Endothelial cell of umbilical vein (primary cell): ENCODE data around the gene GPR183. TPM values are rescaled to one million over a fixed set of nuclear protein-coding genes. Genes with fewer than 3 reads are reported as not detected.

Experiments used
- BruUV-seq: library from RNA; stranded (reverse); fragments of 400-500 nt; replicated peaks from 2 replicates; lab custom pipeline; 2021; lab: Mats Ljungman, UMichigan
- CTCF ChIA-PET: fragments of 300-600, 350-600 bp; sonication (Branson Sonifier 250); formaldehyde crosslinking; loops from one replicate; lab custom pipeline; 2021; ENCODE audit warnings: antibody characterized with exemption, inconsistent platforms; lab: Charles Lee
- POLR2A ChIA-PET: fragments of 300-600, 350-600 bp; sonication (Branson Sonifier 250); formaldehyde crosslinking; loops from one replicate; lab custom pipeline; 2021; ENCODE audit warnings: antibody characterized with exemption, inconsistent platforms; lab: Charles Lee
- DNase-seq: peaks from one replicate; pipeline ENCODE4 v3.0.0-alpha.2; 2011; ENCODE audit warnings: low read depth, low spot score
- FAIRE-seq: peaks from 2 replicates; lab custom pipeline; 2011; peaks lifted over from hg19 to GRCh38; lab: Jason Lieb, UNC
- H2AFZ ChIP-seq: 2 replicates; pipeline ENCODE4 v1.6.0; 2012; ENCODE audit warnings: low read depth, low read length, control low read depth, inconsistent platforms
- H3K27ac ChIP-seq: 2 replicates; pipeline ENCODE4 v1.5.1; 2011; ENCODE audit warnings: low read depth, mild to moderate bottlenecking, control low read depth, low read length, moderate library complexity; ENCODE audit not compliant: insufficient read depth
- H3K27me3 ChIP-seq, 2 experiments: 2 replicates each; pipeline versions ENCODE4 v1.6.0 to v1.6.1; 2011; ENCODE audit warnings: low read length in 2 of 2, mixed read lengths in 1 of 2; ENCODE audit not compliant: control insufficient read depth in 2 of 2, insufficient read depth in 2 of 2
- H3K36me3 ChIP-seq, 2 experiments: 2 replicates in 1 of 2; 3 replicates in 1 of 2; pipeline ENCODE4 v1.5.1; 2011; ENCODE audit warnings: low read length in 2 of 2, mild to moderate bottlenecking in 1 of 2, moderate library complexity in 1 of 2; ENCODE audit not compliant: control insufficient read depth in 2 of 2, insufficient read depth in 2 of 2; ENCODE audit errors: extremely low read depth in 1 of 2
- H3K4me1 ChIP-seq: 3 replicates; pipeline ENCODE4 v1.5.1; 2011; ENCODE audit warnings: mild to moderate bottlenecking, low read length; ENCODE audit not compliant: control insufficient read depth, insufficient read depth; ENCODE audit errors: extremely low read depth
- H3K4me2 ChIP-seq: 2 replicates; pipeline ENCODE4 v1.6.1; 2011; ENCODE audit warnings: low read length, control low read depth, mixed read lengths; ENCODE audit not compliant: insufficient read depth
- H3K4me3 ChIP-seq, 3 experiments: fragments of 200-600 bp in 1 of 3; sonication (generic), shearing (Covaris generic) in 1 of 3; replicated peaks in 1 of 3; 2 replicates each; pipeline ENCODE4 v1.5.1; 2011 to 2016; ENCODE audit warnings: control low read depth in 3 of 3, low read length in 3 of 3, mild to moderate bottlenecking in 2 of 3, inconsistent platforms in 1 of 3, low read depth in 1 of 3, moderate library complexity in 1 of 3; ENCODE audit not compliant: insufficient read depth in 1 of 3
- H3K79me2 ChIP-seq: 2 replicates; pipeline ENCODE4 v1.6.0; 2012; ENCODE audit warnings: low read length, inconsistent platforms; ENCODE audit not compliant: control insufficient read depth, insufficient read depth
- H3K9ac ChIP-seq: replicated peaks from 2 replicates; pipeline ENCODE3; 2011; ENCODE audit warnings: low read length, control low read depth; ENCODE audit not compliant: insufficient read depth; ENCODE audit errors: extremely low read depth
- H3K9me1 ChIP-seq: replicated peaks from 3 replicates; pipeline ENCODE4 v1.6.0; 2011; ENCODE audit warnings: mild to moderate bottlenecking, low read length; ENCODE audit not compliant: control insufficient read depth, insufficient read depth; ENCODE audit errors: extremely low read depth
- H3K9me3 ChIP-seq: replicated peaks from 2 replicates; pipeline ENCODE4 v1.5.1; 2012; ENCODE audit warnings: low read length, inconsistent platforms; ENCODE audit not compliant: control insufficient read depth, insufficient read depth
- H4K20me1 ChIP-seq: replicated peaks from 2 replicates; pipeline ENCODE3; 2011; ENCODE audit warnings: mild to moderate bottlenecking, low read length; ENCODE audit not compliant: control insufficient read depth, insufficient read depth; ENCODE audit errors: extremely low read depth
- CTCF ChIP-seq, 2 donors: IDR thresholded peaks; 1 replicate in 1 of 2; 2 replicates in 1 of 2; pipeline ENCODE4 v1.5.1; 2011; ENCODE audit warnings: low read length in 2 of 2, mild to moderate bottlenecking in 2 of 2, moderate library complexity in 2 of 2, control low read depth in 1 of 2, inconsistent platforms in 1 of 2, low read depth in 1 of 2; ENCODE audit not compliant: insufficient read depth in 1 of 2; ENCODE audit errors: extremely low read depth in 1 of 2
- EZH2 ChIP-seq: IDR thresholded peaks from 2 replicates; pipeline ENCODE4 v1.6.1; 2012; ENCODE audit warnings: borderline replicate concordance, low read depth, mild to moderate bottlenecking, moderate library complexity, low read length, inconsistent platforms; ENCODE audit not compliant: severe bottlenecking
- FOS ChIP-seq: IDR thresholded peaks from 2 replicates; pipeline ENCODE4 v1.6.1; 2011; ENCODE audit warnings: mild to moderate bottlenecking, low read length, moderate library complexity, borderline replicate concordance; ENCODE audit not compliant: insufficient read depth
- GATA2 ChIP-seq: IDR thresholded peaks from 2 replicates; pipeline ENCODE4 v1.7.0; 2011; ENCODE audit warnings: low read depth, mild to moderate bottlenecking, moderate library complexity, mixed read lengths, low read length; ENCODE audit not compliant: insufficient read length, insufficient read depth
- JUN ChIP-seq: IDR thresholded peaks from 2 replicates; pipeline ENCODE4 v1.6.1; 2011; ENCODE audit warnings: borderline replicate concordance, low read depth; ENCODE audit not compliant: insufficient read length, insufficient read depth
- MYC ChIP-seq: IDR thresholded peaks from one replicate; pipeline ENCODE4 v1.6.1; 2011; ENCODE audit warnings: mild to moderate bottlenecking, low read depth, low read length
- POLR2A ChIP-seq: IDR thresholded peaks from 2 replicates; pipeline ENCODE4 v1.6.1; 2012; ENCODE audit warnings: low read depth, mild to moderate bottlenecking, control low read depth, low read length
- POLR2AphosphoS5 ChIP-seq: IDR thresholded peaks from 2 replicates; pipeline ENCODE4 v1.6.1; 2012; ENCODE audit warnings: low read depth, mild to moderate bottlenecking, control low read depth, low read length, moderate library complexity; ENCODE audit not compliant: insufficient read depth
- dilution Hi-C: fragments of 300-500 bp; cut with MboI; formaldehyde crosslinking; loops from one replicate; pipeline ENCODE4 v1.15.0; 2019; ENCODE audit warnings: low sequenced_read_pairs; ENCODE audit not compliant: extremely low pct_ligation_motif_present
- intact Hi-C: fragments of 100-400 bp; cut with micrococcal nuclease; formaldehyde crosslinking; loops from one replicate; pipeline ENCODE4 v1.10.0; 2022
- polyA plus RNA-seq, 4 experiments: library from polyadenylated mRNA; depleted of rRNA in 3 of 4; stranded (reverse) in 3 of 4; unstranded in 1 of 4; fragments of >200 nt; gene quantifications; 2 replicates each; pipeline versions ENCODE4 v1.2.1 to v1.2.3, GENCODE V29; 2011 to 2012; ENCODE audit warnings: missing spikeins in 1 of 4
- total RNA-seq: library from RNA; stranded (reverse); gene quantifications from 2 replicates; pipeline ENCODE4 v1.2.3, GENCODE V29; 2021
- TF ChIP-seq, protein P1 (sequence below): IDR thresholded peaks from 2 replicates; pipeline ENCODE4 v1.6.1; 2011; ENCODE audit not compliant: insufficient read depth, insufficient read length

The GPR183 gene
- total and polyA plus RNA-seq, 2 donors (not counting 3 experiments of a cell fraction or from before 2014, with no cell fraction given): 0.23 TPM; not detected in 1

DNA sequence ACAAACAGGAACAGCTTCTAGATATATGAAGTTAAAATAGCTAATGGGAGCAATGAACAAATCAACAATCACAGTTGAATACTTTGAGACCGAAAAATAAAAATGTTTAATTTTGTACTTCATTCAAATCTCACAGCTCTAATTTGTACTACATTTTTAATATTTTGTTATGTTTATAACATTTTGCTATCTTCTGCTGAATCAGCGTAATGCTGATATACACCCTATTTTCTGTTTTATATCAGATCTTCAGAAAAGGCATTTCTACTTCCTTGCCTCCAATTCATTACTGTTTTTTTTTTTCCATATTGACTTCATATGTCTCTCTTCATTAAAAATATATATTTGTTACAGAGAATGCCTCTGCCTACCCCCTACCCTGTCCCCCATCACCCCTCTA lies 27.9 kb upstream of the GPR183 start:
- POLR2A ChIA-PET: no interaction called here

GRCh38 chr13:99334221-99334620 lies 27.0 kb upstream of the GPR183 start:
- H4K20me1 ChIP-seq: no peaks in the 10 kb centered on the region
- DNase-seq (no peak), FAIRE-seq (no peak)
- no TSS peak for BruUV-seq
- H3K9ac ChIP-seq: no peak overlapping the region
- no peaks in the 10 kb centered on the region for H3K9me3 ChIP-seq
- TF ChIP-seq POLR2A: no peak
- no peak for TF ChIP-seq MYC
- TF ChIP-seq, protein P1, sequence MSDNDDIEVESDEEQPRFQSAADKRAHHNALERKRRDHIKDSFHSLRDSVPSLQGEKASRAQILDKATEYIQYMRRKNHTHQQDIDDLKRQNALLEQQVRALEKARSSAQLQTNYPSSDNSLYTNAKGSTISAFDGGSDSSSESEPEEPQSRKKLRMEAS: no peak
- no peak for TF ChIP-seq POLR2AphosphoS5
- no peak for TF ChIP-seq EZH2
- no peak for TF ChIP-seq GATA2
- no peak for TF ChIP-seq CTCF (IDR thresholded peaks at IDR 0.05; ENCODE audit: extremely low read depth in 1 of 2, insufficient read depth in 1 of 2, low read depth in 1 of 2, low read length in 2 of 2)
- TF ChIP-seq JUN: no peak
- TF ChIP-seq FOS: no peak
- no peak overlapping the region for H3K4me3 ChIP-seq
- no peaks in the 10 kb centered on the region for H3K4me1 ChIP-seq
- ChIA-PET POLR2A (interaction anchor here (0.6 kb wide), 1 partner anchor 9 kb away, joined by 3 read pairs; no protein-coding TSS in a partner anchor), CTCF (interaction anchor here (1.0 to 3.0 kb wide), 2 partner anchors 12 to 65 kb away, joined by 3 to 9 read pairs; no protein-coding TSS in a partner anchor)
- H3K36me3 ChIP-seq: no peaks in the 10 kb centered on the region
- no peaks in the 10 kb centered on the region for H3K27me3 ChIP-seq
- H3K4me2 ChIP-seq: no peak overlapping the region
- H3K79me2 ChIP-seq: no peaks in the 10 kb centered on the region
- no peaks in the 10 kb centered on the region for H3K9me1 ChIP-seq
- intact Hi-C loops (no loop called here), dilution Hi-C loops (no loop called here)
- H3K27ac ChIP-seq: no peak overlapping the region
- no peak overlapping the region for H2AFZ ChIP-seq

More for the DNA sequence above, 27.9 kb upstream of the GPR183 start:
- H3K9ac ChIP-seq: no peak overlapping the region
- no TSS peak for BruUV-seq
- H3K4me1 ChIP-seq: no peaks in the 10 kb centered on the region
- no peak for TF ChIP-seq POLR2A
- no peak overlapping the region for H2AFZ ChIP-seq
- no peaks in the 10 kb centered on the region for H4K20me1 ChIP-seq
- no peak overlapping the region for H3K4me2 ChIP-seq
- intact Hi-C loops: no loop called here
- dilution Hi-C loops: no loop called here
- CTCF ChIA-PET: interaction anchor here (1.0 to 3.0 kb wide), 4 partner anchors 13 to 66 kb away, joined by 3 to 9 read pairs (median 4); no protein-coding TSS in a partner anchor
- H3K9me1 ChIP-seq: no peaks in the 10 kb centered on the region
- H3K79me2 ChIP-seq: no peaks in the 10 kb centered on the region
- H3K36me3 ChIP-seq: no peaks in the 10 kb centered on the region
- no peak overlapping the region for H3K4me3 ChIP-seq
- DNase-seq: no peak
- FAIRE-seq: no peak
- no peaks in the 10 kb centered on the region for H3K9me3 ChIP-seq
- no peak overlapping the region for H3K27ac ChIP-seq
- H3K27me3 ChIP-seq: no peaks in the 10 kb centered on the region
